GM23338 (cell line): ENCODE measurements around the gene DERA. TPM values are rescaled to one million over a fixed set of nuclear protein-coding genes. Genes with fewer than 3 reads are reported as not detected.
A peak's percentile ranks its signal among the peaks of the same experiment; 100 is the strongest.

Experiments used
- ATAC-seq: fragments of 200-7000 bp; cut with Tn5 transposase; 3 replicates; pipeline ENCODE4 v1.9.1; 2020
- DNase-seq: peaks from one replicate; pipeline ENCODE4 v3.0.0-alpha.2; 2015; ENCODE audit warnings: low spot score
- H2AFZ ChIP-seq: fragments of 200-600 bp; sonication (generic); 2 replicates; pipeline ENCODE4 v1.8.0; 2016; ENCODE audit warnings: antibody characterized with exemption, mild to moderate bottlenecking, moderate library complexity
- H3F3A ChIP-seq: fragments of 200-600 bp; sonication (generic); replicated peaks from 2 replicates; pipeline ENCODE4 v1.8.0; 2017; ENCODE audit warnings: antibody characterized with exemption, mixed run types, low read depth
- H3K27ac ChIP-seq: fragments of 200-600 bp; sonication (generic); 2 replicates; pipeline ENCODE4 v1.6.1; 2016; ENCODE audit warnings: low read depth
- H3K27me3 ChIP-seq: fragments of 200-600 bp; sonication (generic); 2 replicates; pipeline ENCODE4 v1.8.0; 2016; ENCODE audit warnings: mild to moderate bottlenecking, mixed run types, moderate library complexity; ENCODE audit not compliant: insufficient read depth
- H3K36me3 ChIP-seq: fragments of 200-600 bp; sonication (generic); 2 replicates; pipeline ENCODE4 v1.8.0; 2016; ENCODE audit warnings: mild to moderate bottlenecking; ENCODE audit not compliant: insufficient read depth
- H3K4me1 ChIP-seq: fragments of 200-600 bp; sonication (generic); 2 replicates; pipeline ENCODE4 v1.8.0; 2016; ENCODE audit warnings: mild to moderate bottlenecking, moderate library complexity; ENCODE audit not compliant: insufficient read depth
- H3K4me2 ChIP-seq: fragments of 200-600 bp; sonication (generic); 2 replicates; pipeline ENCODE4 v1.7.1; 2017; ENCODE audit warnings: mixed run types
- H3K4me3 ChIP-seq: fragments of 200-600 bp; sonication (generic); 2 replicates; pipeline ENCODE4 v1.6.1; 2016; ENCODE audit warnings: mixed run types
- H3K79me2 ChIP-seq: fragments of 200-600 bp; sonication (generic); replicated peaks from 2 replicates; pipeline ENCODE4 v1.8.0; 2017; ENCODE audit warnings: mild to moderate bottlenecking; ENCODE audit not compliant: insufficient read depth
- H3K9me2 ChIP-seq: fragments of 200-600 bp; sonication (generic); 2 replicates; pipeline ENCODE4 v1.8.0; 2017; ENCODE audit not compliant: insufficient read depth
- H4K20me1 ChIP-seq: fragments of 200-600 bp; sonication (generic); replicated peaks from 2 replicates; pipeline ENCODE4 v1.8.0; 2017; ENCODE audit warnings: mild to moderate bottlenecking; ENCODE audit not compliant: insufficient read depth
- H3K27ac Mint-ChIP-seq: 2 replicates; pipeline ENCODE4 v1.8.0; 2020; ENCODE audit warnings: inconsistent platforms, mild to moderate bottlenecking, moderate library complexity, mixed read lengths
- H3K27me3 Mint-ChIP-seq: 3 replicates; pipeline ENCODE4 v1.8.0; 2022; ENCODE audit warnings: low read depth, mild to moderate bottlenecking, moderate library complexity, mixed read lengths, inconsistent platforms; ENCODE audit not compliant: insufficient read depth, poor library complexity
- H3K36me3 Mint-ChIP-seq: 3 replicates; pipeline ENCODE4 v1.8.0; 2021; ENCODE audit warnings: low read depth, mild to moderate bottlenecking, inconsistent platforms, moderate library complexity, mixed read lengths
- H3K4me1 Mint-ChIP-seq: 3 replicates; pipeline ENCODE4 v1.8.0; 2020; ENCODE audit warnings: mild to moderate bottlenecking, inconsistent platforms, mixed read lengths
- H3K4me3 Mint-ChIP-seq: 3 replicates; pipeline ENCODE4 v1.8.0; 2021; ENCODE audit warnings: moderate library complexity, mild to moderate bottlenecking, inconsistent platforms, mixed read lengths
- H3K9me3 Mint-ChIP-seq: 3 replicates; pipeline ENCODE4 v1.8.0; 2020; ENCODE audit warnings: moderate library complexity, mild to moderate bottlenecking, inconsistent platforms, mixed read lengths
- EZH2 ChIP-seq: fragments of 200-600 bp; sonication (generic); IDR thresholded peaks from one replicate; pipeline ENCODE4 v1.8.0; 2017; ENCODE audit warnings: antibody characterized with exemption, mild to moderate bottlenecking, low read depth; ENCODE audit not compliant: unreplicated experiment
- EZH2phosphoT487 ChIP-seq: fragments of 200-600 bp; sonication (generic); IDR thresholded peaks from one replicate; pipeline ENCODE4 v1.8.1; 2018; ENCODE audit warnings: antibody characterized with exemption; ENCODE audit not compliant: unreplicated experiment
- JUNB ChIP-seq: IDR thresholded peaks from one replicate; pipeline ENCODE4 v1.6.1; 2016; ENCODE audit warnings: antibody characterized with exemption; ENCODE audit not compliant: unreplicated experiment
- NANOG ChIP-seq: IDR thresholded peaks from 2 replicates; pipeline ENCODE4 v1.6.1; 2016; ENCODE audit warnings: antibody characterized with exemption, borderline replicate concordance
- polyA plus RNA-seq: library from polyadenylated mRNA; unstranded; fragments of >200 nt; fragmentation: Nextera tagmentation; extraction: Ambion mirVana; gene quantifications from 2 replicates; pipeline ENCODE4 v1.2.1, GENCODE V29; 2016
- total RNA-seq: library from RNA; depleted of rRNA; stranded (reverse); fragments of >200 nt; shearing (Covaris generic); gene quantifications from 2 replicates; pipeline ENCODE4 v1.2.3, GENCODE V29; 2014
- TF ChIP-seq, protein P1 (sequence below), 2 experiments: fragments of 200-600 bp in 1 of 2; sonication (generic) in 1 of 2; conservative IDR thresholded peaks; 2 replicates each; pipeline versions ENCODE4 v1.5.1 to v1.6.1; 2016 to 2017; ENCODE audit warnings: antibody characterized with exemption in 2 of 2, low read depth in 2 of 2, mild to moderate bottlenecking in 2 of 2, moderate library complexity in 1 of 2

Gene DERA
- total and polyA plus RNA-seq, 2 experiments from 2014 or later = 20.4 to 27.3 TPM

GRCh38 chr12:16034136-16034817 is 123.1 kb downstream of the DERA start:
- Histone ChIP-seq H3F3A (no peaks in the 10 kb centered on the region), H3K4me2 (no peak overlapping the region), H3K4me1 (peaks cover 25% of the 10 kb centered on the region), H3K27me3 (no peaks in the 10 kb centered on the region), H3K9me2 (no peaks in the 10 kb centered on the region), H3K4me3 (no peak overlapping the region), H2AFZ (no peak overlapping the region), H3K27ac (no peak overlapping the region), H3K79me2 (no peaks in the 10 kb centered on the region), H4K20me1 (no peaks in the 10 kb centered on the region), H3K36me3 (no peaks in the 10 kb centered on the region)
- H3K36me3 Mint-ChIP-seq = no peaks in the 10 kb centered on the region
- H3K9me3 Mint-ChIP-seq = no peaks in the 10 kb centered on the region
- ATAC-seq = no peak
- TF ChIP-seq NANOG (no peak), JUNB (no peak), EZH2phosphoT487 (no peak)
- TF ChIP-seq, protein P1, sequence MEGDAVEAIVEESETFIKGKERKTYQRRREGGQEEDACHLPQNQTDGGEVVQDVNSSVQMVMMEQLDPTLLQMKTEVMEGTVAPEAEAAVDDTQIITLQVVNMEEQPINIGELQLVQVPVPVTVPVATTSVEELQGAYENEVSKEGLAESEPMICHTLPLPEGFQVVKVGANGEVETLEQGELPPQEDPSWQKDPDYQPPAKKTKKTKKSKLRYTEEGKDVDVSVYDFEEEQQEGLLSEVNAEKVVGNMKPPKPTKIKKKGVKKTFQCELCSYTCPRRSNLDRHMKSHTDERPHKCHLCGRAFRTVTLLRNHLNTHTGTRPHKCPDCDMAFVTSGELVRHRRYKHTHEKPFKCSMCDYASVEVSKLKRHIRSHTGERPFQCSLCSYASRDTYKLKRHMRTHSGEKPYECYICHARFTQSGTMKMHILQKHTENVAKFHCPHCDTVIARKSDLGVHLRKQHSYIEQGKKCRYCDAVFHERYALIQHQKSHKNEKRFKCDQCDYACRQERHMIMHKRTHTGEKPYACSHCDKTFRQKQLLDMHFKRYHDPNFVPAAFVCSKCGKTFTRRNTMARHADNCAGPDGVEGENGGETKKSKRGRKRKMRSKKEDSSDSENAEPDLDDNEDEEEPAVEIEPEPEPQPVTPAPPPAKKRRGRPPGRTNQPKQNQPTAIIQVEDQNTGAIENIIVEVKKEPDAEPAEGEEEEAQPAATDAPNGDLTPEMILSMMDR (conservative IDR thresholded peaks at IDR 0.05; ENCODE audit: low read depth in 2 of 2) = no peak
- H3K4me3 Mint-ChIP-seq = no peak overlapping the region
- H3K27me3 Mint-ChIP-seq = peaks cover 2% of the 10 kb centered on the region
- no peak overlapping the region for H3K27ac Mint-ChIP-seq
- no peak for DNase-seq
- H3K4me1 Mint-ChIP-seq = peaks cover 22% of the 10 kb centered on the region

GRCh38 chr12:16036073-16036472 is 124.9 kb downstream of the DERA start:
- DNase-seq (peak; percentile 34), ATAC-seq (peak; percentile 83)
- peaks cover 2% of the 10 kb centered on the region for H3K27me3 Mint-ChIP-seq
- H3K4me2 ChIP-seq = no peak overlapping the region
- no peaks in the 10 kb centered on the region for H3K36me3 ChIP-seq
- no peaks in the 10 kb centered on the region for H3K9me3 Mint-ChIP-seq
- H3F3A ChIP-seq = no peaks in the 10 kb centered on the region
- H3K9me2 ChIP-seq = no peaks in the 10 kb centered on the region
- H3K27ac ChIP-seq = no peak overlapping the region
- no peaks in the 10 kb centered on the region for H4K20me1 ChIP-seq
- no peak overlapping the region for H3K4me3 Mint-ChIP-seq
- no peaks in the 10 kb centered on the region for H3K27me3 ChIP-seq
- H3K4me1 ChIP-seq = peaks cover 19% of the 10 kb centered on the region
- no peaks in the 10 kb centered on the region for H3K36me3 Mint-ChIP-seq
- H3K79me2 ChIP-seq = no peaks in the 10 kb centered on the region
- no peak overlapping the region for H3K27ac Mint-ChIP-seq
- no peak overlapping the region for H2AFZ ChIP-seq
- H3K4me3 ChIP-seq = no peak overlapping the region
- peaks cover 20% of the 10 kb centered on the region for H3K4me1 Mint-ChIP-seq
- TF ChIP-seq, protein P1 (conservative IDR thresholded peaks at IDR 0.05; ENCODE audit: low read depth in 2 of 2) = peak in 1 of 2 experiments; percentile 17; a peak in 1 of 4 replicates
- TF ChIP-seq EZH2 = no peak
- no peak for TF ChIP-seq EZH2phosphoT487
